Mammary epithelial cell (primary cell): ENCODE results near the gene SLC38A9.
"Not testable (repeated sequence)": the region's sequence is repeated elsewhere in the genome, so short reads cannot be mapped to it uniquely, and the experiment has no call there.

ENCODE experiments used
- EZH2 ChIP-seq: IDR thresholded peaks from 2 replicates; pipeline ENCODE4 v1.6.1; 2012; ENCODE audit warnings: low read length, inconsistent platforms, borderline replicate concordance
- TF ChIP-seq, protein P1 (sequence below), 2 donors: IDR thresholded peaks in 1 of 2; conservative IDR thresholded peaks in 1 of 2; 2 replicates each; pipeline ENCODE4 v1.5.1; 2011 to 2012; ENCODE audit warnings: inconsistent platforms in 2 of 2, low read length in 2 of 2, mild to moderate bottlenecking in 2 of 2, control low read depth in 1 of 2, low read depth in 1 of 2; ENCODE audit not compliant: insufficient read depth in 1 of 2; ENCODE audit errors: extremely low read depth in 1 of 2

DNA sequence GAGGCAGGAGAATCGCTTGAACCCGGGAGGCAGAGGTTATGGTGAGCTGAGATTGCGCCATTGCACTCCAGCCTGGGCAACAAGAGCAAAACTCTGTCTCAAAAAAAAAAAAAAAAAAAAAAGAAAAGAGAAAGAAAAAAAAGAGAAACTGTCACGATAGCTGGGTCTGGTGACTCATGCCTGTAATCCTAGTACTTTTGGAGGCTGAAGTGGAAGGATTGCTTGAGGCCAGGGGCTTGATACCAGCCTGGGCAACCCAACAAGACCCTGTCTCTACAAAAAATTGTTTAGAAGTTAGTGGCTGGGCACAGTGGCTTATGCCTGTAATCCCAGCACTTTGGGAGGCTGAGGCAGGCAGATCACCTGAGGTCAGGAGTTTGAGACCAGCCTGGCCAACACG, 104.8 kb downstream of the SLC38A9 start:
- TF ChIP-seq, protein P1, sequence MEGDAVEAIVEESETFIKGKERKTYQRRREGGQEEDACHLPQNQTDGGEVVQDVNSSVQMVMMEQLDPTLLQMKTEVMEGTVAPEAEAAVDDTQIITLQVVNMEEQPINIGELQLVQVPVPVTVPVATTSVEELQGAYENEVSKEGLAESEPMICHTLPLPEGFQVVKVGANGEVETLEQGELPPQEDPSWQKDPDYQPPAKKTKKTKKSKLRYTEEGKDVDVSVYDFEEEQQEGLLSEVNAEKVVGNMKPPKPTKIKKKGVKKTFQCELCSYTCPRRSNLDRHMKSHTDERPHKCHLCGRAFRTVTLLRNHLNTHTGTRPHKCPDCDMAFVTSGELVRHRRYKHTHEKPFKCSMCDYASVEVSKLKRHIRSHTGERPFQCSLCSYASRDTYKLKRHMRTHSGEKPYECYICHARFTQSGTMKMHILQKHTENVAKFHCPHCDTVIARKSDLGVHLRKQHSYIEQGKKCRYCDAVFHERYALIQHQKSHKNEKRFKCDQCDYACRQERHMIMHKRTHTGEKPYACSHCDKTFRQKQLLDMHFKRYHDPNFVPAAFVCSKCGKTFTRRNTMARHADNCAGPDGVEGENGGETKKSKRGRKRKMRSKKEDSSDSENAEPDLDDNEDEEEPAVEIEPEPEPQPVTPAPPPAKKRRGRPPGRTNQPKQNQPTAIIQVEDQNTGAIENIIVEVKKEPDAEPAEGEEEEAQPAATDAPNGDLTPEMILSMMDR (conservative IDR thresholded peaks at IDR 0.05 in 1 of 2, IDR thresholded peaks at IDR 0.05 in 1 of 2; ENCODE audit: extremely low read depth in 1 of 2, insufficient read depth in 1 of 2, low read depth in 1 of 2, low read length in 2 of 2): not testable (repeated sequence)
- TF ChIP-seq EZH2: not testable (repeated sequence)
